GM21576 (cell line): ENCODE results near the gene DNAJC5.

Source experiments
- ATAC-seq: cut with Tn5 transposase; IDR thresholded peaks from one replicate; pipeline ENCODE4 v1.9.1; 2021; ENCODE audit warnings: mild to moderate bottlenecking, moderate library complexity; ENCODE audit not compliant: unreplicated experiment

The DNAJC5 gene

DNA sequence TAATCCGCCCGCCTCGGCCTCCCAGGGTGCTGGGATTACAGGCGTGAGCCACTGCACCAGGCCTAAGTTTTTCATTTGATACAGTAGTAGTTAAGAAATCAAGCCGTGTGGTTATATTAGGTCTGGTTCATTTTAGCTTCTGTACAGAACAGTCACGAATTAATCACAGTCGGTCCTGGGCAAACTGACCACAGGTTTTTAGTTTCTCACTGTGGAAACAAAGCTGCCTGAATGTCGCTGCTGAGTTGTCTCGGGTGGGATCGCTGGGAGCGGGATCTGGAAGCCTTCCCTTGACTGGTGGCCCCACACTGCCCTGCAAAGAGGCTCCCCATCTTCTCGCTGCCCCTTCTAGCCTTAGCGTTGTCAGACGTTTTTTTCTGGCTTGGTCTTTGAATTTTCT is 42.7 kb downstream of the DNAJC5 start:
- no peak for ATAC-seq

DNA sequence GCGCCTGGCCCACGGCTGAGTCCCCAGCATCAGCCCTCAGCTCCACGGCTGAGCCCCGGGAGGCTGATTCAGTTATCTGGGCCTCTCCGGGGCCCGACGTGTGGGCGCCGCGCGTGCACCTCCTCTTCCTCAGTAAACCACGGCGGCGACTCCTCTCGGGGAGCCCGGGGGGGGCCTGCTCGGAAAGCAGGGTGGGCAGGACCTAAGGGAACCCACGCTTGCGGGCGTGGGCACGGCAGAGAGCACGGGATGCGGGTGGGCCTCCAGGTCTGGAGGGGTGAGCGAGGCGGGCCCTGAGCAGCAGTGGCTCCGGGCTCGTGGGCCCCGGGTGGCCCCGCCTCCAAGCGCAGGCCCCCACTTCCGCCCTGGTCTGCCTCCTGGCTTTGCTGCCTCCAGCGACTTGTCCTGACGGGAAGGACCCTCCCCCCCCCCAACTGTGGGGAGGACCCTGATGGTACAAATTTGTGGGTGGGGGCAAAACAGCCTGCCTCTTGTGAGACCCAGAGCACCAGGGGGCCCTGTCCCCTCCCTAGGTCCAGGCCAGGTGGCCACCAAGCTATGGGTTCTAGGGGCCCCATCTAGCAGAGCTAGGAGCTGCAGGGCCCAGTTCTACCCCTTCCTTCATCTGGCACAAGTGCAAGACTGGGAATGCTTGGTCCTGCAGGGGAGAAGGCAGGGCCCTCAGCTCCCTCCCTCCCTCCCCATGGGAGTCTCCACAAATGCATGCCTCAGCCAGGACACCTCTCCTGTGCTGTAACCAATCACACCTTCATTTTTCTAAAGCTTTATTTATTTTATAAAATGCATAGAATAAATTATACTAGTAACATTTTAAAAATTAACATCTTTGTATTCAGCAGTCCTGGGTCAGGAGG is 44.4 kb downstream of the DNAJC5 start:
- no peak for ATAC-seq

DNA sequence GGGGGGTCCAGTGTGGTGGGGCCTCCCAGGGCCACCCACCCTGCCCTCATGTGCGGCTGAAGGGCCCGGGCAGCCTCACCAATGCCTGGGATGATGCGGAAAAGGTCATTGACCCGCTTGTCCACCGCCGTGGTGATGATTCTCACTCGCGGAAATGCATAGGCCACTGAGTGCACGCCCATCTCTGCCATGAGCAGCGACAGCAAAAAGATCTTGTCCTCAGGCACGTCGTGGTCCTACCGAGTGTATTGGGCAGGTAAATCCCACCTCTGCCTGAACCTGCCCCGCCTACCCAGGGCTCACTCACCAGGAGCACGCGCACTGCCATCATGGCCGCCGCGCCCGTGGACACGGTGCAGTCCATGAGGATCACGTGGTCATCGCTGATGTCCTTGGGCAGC is 45.1 kb downstream of the DNAJC5 start:
- ATAC-seq = no peak

DNA sequence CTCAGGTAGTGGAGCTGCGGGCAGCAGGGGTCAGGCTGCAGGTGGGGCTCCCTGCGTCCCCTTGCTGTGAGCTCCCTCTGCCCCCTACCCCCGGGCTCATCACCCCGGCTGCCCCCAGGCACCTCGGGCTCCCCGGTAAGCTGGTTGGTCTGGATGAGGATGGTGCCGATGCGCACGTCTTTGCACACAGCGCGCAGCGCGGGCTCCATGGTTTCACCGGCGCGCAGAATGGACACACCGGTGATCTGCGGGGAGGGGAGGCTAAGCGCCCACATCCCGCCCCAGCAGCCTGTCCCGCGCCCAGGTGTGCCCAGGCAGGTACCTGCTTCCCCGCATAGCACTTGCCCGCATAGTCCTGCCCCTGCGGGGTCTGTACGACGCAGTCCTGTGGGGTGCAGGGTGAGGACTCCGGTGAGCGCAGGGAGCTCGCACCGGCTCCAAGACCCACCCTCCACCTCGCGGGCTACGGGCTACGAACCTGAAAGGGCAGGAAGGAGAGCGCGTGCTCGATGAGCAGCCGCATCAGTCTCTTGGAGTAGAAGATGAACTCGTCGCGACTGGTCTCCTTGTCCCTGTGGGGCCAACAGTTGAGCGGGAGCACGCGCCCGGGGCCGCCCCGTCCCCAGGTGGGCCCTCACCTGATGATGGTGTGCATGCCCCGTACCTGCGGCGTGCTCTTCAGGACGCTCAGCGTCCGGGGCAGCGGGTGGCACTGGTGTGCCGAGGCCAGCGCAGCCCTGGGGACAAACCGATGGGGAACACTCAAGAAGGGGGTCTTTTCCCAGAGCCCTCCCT is 45.7 kb downstream of the DNAJC5 start:
- no peak for ATAC-seq

DNA sequence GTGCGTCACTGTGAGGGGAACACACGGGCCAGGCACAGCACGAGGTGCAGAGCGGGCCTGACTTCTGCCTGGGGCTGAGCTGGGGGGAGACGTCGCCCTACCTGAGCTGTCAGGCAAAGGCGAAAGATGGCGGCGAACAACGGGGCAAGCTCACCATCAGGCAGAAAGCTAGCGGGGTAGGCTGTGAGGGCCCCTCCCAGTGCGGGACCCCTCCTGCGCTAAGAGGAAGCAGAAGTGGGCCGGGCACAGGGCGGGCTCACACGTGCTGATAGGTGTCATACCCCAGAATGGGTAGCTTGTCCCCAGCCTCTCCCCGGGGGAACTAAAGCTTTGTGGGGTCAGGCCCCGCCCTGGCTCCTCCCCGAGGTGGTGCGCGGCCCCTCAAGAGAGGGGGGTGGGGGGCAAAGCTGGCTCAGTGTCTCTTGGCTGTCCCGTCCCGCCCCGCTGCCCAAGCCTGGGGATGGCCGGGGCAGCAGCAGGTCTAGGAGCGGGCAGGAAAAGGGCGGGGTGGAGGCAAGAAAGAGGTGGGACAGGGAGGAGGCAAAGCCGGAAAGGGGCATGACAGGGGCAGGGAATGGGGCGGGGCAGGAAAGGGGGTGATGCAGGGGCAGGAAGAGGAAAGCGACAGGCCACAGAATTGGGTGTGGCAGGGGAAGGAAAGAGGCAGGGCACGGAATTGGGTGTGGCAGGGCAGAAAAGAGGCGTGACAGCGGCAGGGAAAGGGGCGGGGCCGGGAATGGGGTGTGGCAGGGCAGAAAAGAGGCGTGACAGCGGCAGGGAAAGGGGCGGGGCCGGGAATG is 46.6 kb downstream of the DNAJC5 start:
- ATAC-seq = no peak

DNA sequence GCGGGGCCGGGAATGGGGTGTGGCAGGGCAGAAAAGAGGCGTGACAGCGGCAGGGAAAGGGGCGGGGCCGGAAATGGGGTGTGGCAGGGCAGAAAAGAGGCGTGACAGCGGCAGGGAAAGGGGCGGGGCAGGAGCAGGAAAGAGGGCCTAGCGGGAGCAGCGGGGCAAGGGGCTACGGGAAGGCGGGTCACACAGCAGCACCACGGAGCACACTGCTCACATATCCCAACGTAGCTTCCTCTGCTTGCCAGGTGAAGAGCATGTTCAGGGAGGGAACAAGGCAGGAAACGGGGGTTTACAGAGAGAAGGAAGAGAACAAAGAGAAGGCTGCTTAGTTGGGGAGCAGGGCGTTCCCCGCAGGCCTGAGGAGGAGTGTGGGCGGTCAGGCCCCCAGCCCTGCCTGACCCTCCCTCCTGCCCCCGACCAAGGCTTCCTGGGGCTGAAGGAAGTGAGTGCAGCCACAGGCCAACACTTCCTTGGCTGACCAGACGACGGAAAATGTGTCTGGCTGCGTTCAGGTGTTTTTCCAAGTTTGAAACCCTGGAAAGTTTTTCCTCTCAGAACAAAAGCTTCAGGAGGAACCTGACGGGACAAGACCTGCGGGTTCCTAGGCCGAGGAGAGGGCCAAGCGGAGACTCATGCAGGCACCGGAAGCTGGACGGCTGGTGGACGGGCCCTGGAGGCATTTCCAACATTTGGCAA is 47.5 kb downstream of the DNAJC5 start:
- ATAC-seq = no peak

DNA sequence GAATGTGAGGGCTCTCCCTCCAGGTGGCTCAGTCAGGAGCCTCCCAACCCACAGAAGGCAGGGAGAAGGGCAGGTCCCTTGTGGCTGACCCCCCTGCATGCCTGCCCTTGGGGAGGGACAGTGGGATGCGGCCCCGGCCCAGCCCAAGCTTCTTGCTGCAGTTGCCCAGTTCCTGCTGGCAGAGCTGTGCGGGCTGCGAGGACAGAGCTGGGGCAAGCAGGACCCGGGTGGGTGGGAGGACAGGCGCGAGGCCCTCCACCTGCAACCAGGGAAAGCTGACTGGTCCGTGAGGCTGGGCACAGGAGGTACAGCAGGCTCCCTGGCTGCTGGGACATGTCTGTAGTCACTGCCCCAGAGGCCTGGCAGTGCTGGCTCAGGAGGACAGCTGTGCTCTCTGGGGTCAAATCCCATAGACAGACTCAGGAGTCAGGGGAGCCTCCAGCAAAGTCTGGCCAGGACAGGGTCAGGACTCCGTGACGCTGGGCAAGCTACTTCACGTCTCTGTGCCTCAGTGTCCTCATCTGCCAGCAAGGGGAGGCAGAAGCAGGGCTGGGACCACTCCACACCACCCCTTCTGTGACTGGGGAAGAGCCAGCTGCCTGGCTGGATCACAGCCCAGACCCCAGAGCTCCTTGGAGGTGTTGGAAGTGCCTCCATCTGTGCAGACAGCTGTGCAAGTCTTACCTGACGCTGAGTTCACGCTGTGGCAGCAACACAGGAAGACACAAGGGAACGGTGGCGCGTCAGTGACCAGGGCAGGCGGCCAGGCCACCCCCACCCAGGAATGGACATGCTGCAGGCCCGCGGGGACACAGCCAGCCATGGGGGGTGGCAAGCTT is 48.3 kb downstream of the DNAJC5 start:
- ATAC-seq = no peak

DNA sequence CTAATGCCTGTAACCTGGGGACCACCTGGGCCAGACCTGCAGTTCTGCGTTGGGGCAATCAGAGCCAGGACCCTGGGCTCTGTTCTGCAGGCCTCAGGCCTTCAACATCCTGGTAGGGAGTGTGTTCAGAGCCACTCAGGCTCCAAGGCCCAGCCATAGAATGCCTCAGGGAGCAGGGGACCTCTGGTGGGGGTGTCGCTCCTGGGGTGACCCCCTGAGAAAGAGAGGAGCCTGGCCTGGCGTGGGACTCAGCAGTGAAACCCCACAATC is 48.8 kb downstream of the DNAJC5 start:
- no peak for ATAC-seq

DNA sequence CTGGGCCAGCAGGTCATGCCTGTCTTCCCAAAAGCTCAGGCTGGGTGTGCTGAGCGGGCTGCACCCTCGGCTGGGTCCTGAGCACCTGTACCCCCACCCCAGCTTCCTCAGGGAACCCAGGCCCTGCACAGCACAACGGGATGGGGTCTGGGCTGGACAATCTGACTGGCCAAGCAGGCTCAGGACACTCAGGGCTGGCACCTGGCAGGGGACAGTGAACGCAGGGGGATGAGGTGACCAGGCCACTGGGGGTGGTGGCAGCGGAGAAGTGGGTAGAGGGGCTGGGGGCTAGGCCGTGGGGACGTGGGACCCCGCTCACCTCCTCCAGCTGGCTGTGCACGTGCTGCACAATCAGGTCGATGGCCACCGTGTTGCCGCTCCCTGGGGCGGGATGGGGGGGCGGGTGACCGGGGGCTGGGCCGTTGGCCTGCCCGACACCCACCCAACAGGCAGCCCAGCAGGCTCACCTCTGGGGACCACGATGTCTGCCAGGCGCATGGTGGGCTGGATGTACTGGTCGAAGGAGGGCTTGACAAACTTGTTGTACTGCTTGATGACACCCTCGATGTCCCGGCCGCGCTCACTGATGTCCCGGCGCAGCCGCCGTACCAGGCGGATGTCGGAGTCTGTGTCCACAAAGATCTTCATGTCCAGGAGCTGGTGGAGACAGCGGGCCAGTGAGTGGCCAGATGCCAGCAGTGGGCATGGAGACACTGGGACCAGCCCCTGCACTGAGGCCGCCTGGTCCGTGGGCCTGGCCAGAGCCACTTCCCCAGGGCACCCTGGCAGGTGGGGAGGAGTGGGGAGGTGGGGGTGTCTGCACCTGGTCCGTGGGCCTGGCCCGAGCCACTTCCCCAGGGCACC is 49.4 kb downstream of the DNAJC5 start:
- no peak for ATAC-seq

DNA sequence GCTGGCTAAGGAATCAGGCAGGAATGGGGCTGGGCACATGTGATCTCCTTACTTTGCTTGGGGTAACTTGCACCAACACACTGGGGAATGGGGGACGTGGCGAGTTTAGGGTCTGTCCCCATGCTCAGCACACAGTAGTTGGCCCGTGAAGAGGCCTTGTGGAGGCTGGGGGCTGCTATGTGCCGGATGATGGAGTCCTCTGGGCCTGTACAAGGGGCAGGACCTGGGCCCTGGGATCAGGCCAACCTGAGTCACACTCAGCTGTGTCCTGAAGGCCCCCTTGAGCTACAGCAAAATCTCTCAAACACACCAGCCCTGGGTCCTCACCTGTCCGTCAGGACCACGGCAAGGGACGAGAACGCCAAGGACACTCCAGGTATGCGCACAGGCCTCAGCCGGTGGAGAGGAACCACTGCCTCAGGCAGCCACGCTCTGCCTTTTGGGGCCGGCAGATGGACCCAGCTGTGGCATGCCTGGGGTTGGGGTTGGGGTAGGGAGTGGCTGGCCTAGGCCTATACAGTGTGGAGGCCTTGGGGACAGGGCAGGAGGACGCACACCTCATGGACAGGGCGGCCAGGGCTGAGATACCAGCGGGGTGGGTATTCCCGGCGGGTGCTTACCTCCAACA is 50.2 kb downstream of the DNAJC5 start:
- ATAC-seq = no peak

DNA sequence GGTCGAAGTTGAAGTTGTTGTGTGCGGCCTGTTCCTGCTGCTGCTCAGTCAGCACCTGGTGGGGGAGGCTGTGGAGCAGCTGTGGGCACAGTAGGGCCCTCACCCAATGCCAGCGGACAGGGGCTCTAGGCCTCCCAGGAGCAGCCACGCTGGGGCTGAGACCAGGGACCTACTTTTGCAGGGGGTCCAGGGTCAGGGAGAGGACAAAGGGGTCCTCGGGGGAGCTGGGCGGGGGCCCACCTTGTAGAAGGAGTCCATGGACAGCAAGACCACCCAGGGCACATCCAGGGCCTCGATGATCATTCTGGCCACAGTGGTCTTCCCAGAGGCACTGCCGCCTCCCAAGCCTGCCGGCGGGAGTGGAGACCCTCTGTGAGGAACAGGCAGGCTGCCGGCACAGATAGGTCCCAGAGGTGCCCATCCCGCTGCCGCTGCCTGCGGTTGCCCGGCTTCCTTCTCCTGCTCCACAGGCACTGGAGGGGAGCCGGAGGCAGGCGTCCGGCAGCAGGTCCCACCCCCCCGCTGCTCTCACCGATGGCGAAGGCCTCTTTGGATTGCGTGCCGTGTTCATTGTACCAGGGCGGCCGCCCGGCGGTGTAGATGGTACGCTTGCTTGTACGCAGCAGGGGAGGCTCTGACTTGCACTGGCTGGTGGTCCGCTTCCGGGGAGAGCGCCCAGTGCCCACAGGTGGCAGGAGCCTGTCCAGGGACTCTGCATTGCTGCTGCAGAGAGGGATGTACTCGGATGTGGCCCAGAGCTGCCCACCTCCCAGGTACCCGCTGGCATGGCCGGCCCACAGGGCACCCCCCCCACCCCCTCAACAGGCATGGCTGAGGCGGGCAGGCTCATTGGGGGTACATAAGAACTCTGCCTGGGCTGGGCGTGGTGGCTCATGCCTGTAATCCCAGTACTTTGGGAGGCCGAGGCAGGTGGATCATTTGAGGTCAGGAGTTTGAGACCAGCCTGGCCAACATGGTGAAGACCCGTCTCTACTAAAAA is 51.3 kb downstream of the DNAJC5 start:
- ATAC-seq = no peak

DNA sequence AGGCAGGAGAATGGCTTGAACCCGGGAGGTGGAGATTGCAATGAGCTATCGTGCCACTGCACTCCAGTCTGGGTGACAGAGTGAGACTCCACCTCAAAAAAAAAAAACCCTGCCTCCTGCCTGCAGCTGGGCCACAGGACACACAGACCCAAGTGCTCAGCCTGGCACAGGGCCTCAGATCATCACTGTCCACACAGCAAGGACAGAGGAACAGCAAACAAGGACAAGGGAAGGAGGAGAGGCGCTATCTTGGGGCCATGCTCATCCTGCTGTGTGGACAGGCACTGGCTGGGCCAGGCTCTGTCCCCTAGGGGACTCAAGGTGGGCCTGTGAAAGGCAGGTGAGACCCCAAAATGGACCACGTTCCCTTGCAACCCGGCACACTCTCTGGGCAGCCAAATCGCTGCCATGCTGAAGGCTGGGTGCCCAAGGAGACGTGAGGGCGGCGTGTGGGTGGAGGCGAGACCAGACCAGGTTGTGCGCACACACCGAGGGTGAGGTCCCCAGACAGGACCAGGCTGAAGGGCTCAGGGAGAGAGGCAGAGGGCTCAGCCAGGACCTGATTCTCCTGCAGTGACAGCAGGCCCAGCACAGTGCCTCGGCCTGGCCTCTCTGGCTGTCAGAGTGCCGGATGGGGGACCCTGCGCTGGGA is 52.2 kb downstream of the DNAJC5 start:
- no peak for ATAC-seq

DNA sequence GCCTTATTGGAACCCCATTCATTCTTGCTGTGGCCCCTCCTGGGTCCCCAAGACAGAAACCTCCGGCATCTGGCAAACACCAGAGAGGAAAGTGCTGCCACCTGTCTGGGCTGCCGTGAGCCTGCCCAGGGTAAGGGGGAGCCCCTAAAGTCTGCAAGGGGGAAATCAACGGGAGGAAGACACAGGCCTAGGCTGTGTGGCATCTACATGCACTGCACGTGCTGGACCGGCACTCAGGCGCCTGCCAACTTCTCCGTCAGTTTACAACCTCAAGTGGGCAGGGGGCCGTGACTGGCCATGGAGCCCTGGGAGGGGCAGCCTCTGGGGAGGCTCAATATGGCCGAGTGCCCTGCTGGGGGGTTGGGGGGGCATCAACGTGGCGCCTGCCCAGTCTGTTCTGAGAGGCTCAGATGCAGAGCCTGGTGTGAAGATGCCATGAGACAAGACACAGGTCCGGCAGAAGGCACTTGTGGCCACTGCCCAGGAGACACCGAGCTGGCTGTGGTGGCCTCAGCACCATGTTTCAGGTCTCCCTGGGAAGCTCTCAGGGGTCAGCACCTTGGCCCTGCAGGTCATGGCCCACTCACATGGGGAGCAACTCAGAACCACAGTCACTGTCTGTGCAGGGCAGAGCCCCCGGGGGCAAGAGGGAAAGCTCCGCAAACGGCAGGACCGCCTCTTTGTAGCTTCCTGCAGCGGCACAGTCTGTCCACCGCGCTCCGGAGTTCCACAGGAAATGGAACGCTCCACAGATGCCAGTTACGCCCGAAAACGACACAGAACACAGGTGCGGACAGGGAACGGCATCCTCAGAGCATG is 52.9 kb downstream of the DNAJC5 start:
- no peak for ATAC-seq

DNA sequence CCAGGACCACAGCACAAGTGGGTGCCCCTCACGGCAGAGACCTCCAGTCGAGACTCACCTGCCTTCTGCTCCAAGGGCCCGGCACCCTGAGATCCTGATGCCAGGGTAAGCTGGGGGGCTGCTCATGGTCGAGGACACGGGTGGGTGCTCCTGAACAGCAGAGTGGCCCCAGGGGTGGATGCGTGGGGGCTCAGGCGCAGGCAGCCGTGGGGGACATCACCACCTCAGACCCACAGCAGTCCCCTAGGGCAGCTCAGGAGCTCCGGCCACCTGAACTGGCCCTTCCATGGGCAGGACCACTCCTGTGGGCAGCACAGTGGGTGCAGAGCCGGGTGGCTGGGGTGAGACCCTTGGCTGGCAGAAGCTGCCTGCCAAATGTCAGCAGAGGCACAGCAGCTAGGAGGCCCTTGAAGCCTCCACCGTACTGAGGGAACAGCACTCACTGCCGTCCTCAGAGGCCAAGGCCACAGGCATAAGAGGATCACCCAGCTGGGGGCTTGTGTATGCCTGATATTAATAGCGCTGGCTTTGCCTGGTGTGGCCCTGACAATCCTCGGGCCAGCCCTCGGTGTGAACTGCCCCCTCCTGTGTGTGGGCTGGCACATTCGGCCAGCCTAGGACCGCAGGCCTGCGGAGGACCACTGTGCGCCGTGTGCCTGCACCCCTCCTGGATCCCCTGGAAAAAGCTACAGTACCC is 55.9 kb downstream of the DNAJC5 start:
- ATAC-seq = no peak

DNA sequence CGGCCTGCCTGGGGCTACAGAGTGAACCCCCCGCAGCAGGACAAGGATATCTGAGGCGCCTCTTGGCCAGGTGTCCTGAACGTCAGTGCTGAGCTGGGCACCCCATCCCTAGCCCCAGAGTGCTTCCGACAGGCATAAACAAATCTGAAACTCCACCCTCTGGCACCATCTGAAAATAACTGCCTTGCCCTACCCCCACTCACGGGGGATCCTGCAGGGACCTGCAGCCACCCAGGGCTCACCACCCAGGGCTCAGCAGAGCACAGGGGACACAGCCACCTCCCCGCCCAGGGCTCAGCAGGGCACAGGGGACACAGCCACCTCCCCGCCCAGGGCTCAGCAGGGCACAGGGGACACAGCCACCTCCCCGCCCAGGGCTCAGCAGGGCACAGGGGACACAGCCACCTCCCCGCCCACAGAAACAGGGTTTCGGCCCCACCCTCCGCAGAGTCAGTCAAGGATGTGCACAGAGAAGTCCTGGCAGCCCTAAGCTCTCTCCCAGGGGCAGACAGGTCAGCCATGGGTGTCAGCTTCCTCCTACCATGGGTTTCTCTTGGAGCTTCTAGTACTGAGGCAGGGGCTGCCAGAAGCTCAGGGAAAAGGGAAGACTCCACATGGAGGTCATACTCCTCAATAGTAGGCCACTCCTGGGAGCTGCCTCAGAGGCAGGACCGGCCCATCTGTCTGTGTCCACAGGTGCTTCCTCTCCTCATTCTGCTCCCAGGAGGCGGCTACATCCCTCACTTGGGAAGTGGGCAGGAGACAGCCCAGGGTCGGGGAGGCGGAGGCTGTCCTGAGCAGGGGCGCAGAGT is 56.7 kb downstream of the DNAJC5 start:
- ATAC-seq = no peak
